ENCODE measurements around the gene TIGD6.

The TIGD6 gene

DNA sequence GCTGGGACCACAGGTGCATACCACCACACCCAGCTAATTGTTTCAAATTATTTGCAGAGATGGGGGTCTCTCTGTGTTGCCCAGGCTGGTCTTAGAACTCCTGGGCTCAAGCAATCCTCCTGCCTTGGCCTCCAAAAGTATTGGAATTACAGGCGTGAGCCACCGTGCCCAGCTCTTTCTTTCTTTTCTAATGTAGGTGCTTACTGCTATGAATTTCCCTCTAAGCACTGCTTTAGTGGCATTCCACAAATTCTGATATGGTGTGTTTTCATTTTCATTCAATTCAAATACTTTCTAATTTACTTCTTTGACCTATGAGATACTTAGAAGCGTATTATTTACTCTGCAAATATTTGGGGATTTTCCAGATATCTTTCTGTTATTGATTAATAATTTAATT is 15.0 kb upstream of the TIGD6 start:
- DNase-seq, result no peak

GRCh38 chr5:150014456-150014855 is 14.0 kb upstream of the TIGD6 start:
- no peak for DNase-seq

GRCh38 chr5:150013931-150014330 is 13.5 kb upstream of the TIGD6 start:
- no peak for DNase-seq

GRCh38 chr5:150009671-150010387 is 9.4 kb upstream of the TIGD6 start:
- no peak for DNase-seq

DNA sequence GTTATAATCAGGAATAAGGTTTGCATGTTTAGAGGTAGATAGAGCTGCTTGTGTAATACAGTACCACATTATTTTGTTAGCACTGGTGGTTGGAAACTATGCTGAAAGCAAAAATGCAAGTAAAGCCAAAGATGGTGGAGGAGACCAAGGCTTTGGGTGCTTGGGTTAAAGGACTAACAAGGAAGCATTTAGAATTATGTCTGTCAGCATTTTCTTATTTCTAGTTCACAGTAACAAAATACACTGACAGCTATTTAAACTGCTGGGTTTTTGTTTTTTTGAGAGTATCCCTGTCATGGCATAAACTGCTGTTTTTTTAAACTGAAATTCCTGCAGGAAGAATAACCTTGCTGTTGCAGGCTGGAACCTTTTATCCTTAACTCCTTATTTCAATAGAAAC is 6.6 kb upstream of the TIGD6 start:
- no peak for DNase-seq

DNA sequence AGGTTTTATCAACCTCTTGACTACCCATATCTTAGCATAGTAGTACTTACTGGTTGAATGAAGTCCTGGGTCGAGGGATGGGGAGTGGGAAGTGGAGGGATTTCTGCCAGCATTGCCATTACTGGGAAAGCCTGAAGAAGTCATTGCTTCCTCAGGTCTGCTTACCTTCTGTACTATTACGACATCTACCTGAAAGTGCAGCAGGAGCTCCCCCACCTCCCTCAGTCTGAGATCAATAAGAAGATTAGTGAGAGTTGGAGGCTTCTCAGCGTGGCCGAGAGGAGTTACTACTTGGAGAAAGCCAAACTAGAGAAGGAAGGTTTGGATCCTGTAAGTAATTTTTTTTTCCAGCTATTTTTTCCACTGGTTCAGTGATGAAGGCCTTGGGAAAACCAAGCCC is 5.9 kb upstream of the TIGD6 start:
- no peak for DNase-seq

DNA sequence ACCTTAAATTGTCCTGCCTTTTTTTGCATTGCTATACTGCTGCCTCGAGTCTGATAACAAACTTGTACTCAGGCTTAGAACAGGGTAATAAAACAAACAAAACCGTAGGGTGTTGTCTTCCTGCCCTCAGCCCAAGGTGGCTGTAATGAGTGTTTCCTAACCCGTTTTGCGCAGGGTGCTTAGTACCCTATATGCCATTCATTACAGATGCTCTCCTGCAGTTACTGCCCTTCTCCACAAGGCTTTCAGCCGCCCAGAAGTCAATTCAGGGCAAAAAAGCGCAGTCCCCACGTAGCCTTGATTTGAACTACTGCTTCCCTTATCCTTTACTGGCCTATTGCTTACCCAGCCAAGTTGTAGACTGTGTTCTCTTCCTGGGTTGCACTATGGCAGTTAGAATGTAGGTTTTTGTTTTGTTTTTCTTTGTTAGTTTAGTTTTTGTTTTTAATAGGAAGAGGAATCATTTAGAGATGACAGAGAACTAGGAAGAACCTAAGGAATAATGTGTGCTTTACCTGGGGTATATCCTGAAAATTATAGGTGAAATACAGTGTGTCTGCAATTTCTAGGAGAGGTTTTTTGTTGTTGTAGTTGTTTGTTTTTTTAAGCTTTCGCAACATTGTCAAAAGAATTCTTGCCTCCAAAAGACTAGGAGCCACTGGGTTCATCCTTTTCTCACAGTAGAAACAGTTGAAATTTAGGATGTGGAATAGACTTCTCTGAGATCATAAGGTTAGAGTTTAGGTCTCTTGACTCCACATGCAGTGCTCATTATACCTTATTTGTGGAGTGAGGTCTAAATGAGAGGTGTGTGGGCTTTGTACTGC is 1.4 kb upstream of the TIGD6 start:
- DNase-seq, result peak in 3 of 4 experiments; percentile 5 to 15 (median 14)

DNA sequence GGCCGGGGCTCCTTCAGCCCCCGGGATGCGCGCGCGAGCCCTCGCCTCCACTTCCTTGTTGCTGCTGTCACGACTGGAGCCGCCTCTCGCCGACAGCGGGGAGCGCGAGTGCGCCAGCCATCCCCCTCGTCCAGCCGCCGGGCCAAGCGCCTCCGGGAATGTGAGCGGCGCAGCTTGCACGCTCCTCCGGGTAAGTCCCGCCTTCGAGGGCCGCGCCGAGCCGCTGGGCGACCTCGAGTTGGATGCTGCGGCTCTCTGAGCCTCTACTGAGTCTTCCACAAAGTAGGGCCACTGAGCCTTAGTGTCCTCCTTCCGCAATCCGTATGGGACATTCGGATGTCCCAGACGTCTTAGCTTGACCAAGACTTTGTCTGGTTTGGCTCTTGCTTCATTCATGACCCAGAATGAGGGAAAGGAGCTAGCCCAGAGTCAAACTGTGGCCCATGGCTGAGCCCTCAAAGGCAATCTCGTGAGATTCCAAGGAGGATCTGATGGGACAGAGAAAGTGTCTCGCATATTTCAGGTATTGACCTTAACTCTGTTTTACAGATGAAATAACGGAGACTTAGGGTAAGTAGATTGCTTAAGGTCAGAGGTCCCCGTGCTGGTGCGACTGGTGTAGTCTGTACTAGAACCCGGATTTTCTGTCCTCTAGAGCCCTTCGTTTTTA is 671 bp upstream of the TIGD6 start:
- DNase-seq, result peak in 2 of 4 experiments; percentile 25 to 33

DNA sequence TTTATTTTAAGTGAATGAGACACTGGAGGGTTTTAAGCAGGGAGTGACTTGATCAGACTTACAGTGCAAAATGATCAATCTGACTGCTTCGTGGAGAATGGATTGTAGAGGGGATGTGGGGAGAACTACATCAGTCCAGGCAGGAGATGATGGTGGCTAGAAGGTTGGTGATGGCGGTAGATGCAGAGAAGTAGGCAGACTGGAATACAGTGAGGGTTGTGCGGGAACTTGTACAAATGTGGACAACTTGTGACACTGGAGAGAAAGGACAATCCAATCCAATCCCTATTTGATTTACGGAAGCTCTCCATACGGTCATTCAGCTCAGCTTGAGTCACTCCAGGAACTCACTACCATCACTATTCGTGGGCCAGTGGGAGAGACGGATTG is 593 bp downstream of the TIGD6 start:
- no peak for DNase-seq

DNA sequence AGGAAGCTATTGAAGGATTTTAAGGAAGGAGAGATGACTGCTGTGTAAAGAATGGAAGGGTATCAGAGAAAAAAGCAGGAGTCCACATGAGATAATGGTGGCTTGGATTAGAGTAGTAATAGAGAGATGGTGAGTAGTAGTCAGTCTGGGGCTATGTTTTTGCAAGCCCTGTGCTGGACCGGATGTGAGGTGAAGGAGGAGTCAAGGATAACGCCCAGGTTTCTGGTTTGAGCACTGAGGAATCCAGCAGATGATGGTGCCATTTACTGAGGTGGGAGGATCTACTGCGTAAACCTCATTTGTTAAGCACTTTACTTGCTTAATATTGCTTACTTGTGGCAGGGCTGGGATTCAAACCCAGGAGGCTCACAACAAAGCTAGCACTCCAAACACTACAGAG is 1.1 kb downstream of the TIGD6 start:
- no peak for DNase-seq

DNA sequence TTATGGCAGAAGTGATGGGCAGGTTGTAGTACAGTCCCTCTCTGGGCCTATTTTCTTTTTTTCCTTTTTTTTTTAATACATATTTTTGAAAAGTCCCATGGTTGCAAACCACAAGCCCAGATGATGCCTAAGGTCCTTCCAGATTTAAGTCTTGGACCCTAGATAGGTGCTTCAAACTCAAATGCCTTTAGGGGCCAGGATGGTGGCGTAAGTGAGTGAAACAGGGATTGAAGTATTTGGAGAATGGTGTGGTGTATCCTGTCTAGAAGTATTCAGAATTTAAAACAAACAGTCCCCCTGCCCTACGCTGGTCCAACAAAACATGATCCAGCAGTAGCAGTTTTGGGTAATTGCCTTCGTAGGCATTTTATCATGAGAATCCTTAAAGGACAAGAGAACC is 2.2 kb downstream of the TIGD6 start:
- DNase-seq, result no peak

GRCh38 chr5:149996205-149996890 is 4.1 kb downstream of the TIGD6 start:
- DNase-seq, result no peak

DNA sequence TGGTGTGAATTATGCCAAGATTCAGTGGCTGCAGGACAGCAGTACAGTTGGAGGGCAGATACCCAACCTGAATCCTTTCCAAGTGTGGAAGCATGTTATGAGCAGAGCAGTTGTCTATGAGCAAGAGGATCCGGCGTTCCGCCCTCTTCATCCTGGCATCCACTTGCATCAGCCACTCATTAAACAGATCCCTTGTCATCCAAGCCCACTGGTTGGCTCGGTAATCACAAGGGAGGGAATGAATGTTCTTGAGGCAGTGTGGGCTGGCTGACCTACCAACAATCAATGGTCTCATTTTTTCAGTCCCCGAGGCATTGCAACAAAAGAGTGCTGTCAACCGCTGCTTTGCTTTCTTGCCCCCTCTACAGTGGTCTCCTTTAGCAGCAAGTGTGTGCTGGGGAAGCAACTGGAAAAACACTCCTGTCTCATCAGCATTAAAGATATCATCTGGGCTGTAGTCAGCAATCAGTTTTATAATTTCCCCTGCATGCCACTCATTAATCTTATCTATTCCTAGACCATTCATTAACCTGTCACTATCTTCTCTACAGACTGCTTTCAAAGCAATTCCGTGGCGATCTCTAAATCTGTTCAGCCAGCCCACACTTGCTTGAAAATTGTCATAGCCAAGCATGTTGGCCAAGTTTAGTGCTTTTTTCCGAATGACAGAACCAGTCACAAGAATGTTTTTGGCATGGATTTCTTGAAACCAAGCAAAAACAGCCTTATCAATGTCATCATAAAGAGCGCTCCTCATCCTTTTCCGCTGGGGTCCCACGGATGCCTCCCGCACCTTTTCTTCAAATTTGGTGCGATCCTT is 4.9 kb downstream of the TIGD6 start:
- no peak for DNase-seq

DNA sequence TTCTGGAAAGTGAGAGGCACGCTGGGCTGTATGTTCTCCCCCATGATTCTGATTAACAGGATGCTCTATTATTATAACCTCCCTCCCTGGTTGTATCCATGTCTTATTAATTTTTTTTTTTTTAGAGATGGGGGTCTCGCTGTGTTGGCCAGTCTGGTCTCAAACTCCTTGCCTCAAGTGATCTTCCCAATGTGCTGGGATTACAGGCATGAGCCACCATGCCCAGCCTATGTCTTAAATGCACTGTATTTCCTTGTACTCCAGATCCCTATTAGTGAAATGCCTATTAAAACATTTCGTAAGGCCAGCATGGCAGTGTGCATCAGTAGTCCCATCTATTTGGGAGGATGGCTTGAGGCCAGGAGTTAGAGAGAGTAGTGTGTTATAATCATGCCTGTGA is 7.0 kb downstream of the TIGD6 start:
- DNase-seq, result no peak

- peak; percentile 7 to 53 (median 37) for DNase-seq
These were observed 9.7 kb downstream of the TIGD6 start for GRCh38 chr5:149990518-149991376.

DNA sequence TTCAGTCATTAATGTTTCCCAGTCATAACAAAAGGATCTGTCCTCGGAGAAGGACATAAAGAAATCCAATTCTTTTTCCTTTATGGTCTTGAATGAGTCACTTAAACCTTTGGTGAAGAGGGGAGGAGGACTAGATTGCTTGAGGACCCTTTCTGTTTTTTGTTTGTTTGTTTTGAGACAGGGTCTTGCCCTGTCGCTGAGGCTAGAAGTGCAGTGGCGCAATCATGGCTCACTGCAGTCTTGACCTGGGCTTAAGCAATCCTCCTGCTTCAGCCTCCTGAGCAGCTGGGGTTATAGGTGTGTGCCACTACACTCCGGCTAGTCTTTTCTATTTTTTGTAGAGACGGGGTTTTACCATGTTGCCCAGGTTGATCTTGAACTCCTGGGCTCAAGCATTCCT is 12.3 kb downstream of the TIGD6 start:
- DNase-seq, result no peak

- DNase-seq, result no peak
These were observed 17.9 kb downstream of the TIGD6 start for GRCh38 chr5:149982505-149982904.

GRCh38 chr5:149981206-149981605 is 19.2 kb downstream of the TIGD6 start:
- no peak for DNase-seq

DNA sequence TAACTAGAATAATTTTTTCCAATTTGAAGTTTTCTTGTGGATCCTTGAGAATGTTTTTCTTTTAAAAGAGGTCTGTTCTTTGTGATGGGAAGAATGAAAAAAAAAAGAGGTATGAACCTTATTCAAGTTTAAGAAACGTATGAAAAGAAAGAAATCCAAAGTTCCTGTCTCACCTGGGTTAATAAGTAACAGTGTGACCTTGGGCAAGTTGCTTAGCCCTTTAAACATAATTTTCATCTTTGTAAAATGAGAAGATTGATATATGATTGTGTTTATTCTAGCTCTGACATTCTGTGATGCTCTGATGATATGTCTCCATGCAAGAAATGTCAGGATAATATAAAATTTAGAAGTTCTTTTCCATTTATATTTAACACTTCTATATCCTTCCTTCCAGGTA is 20.6 kb downstream of the TIGD6 start:
- no peak for DNase-seq

DNA sequence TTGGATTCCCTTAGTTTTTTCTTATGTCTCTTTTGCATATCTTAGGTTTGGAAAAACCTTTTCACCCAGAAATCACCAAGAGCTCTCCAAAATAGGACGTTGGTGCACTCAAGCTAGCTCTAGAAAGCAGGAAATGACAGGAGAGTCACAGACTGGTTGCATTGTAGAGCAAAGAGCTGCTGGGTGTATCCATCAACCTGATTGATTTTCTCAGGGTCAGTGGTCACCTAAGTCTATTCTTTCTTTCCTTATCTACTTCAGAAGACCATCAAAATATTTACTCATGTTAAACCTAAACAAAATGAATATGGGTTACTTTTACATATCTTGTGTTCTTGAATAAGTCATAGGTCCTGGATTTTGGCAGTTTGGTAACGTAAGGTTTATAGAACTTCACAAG is 25.0 kb downstream of the TIGD6 start:
- no peak for DNase-seq

GRCh38 chr5:149969181-149969930 is 31.1 kb downstream of the TIGD6 start:
- DNase-seq, result no peak
